Retinal pigment epithelial cell (primary cell): ENCODE results near the gene ITGA4.

Source experiments
- DNase-seq: peaks from one replicate; pipeline ENCODE4 v3.0.0-alpha.2; 2010; ENCODE audit warnings: low read depth
- H3K4me3 ChIP-seq: 2 replicates; pipeline ENCODE4 v1.5.1; 2011; ENCODE audit warnings: mild to moderate bottlenecking, low read length, control low read depth, moderate library complexity
- TF ChIP-seq, protein P1 (sequence below): conservative IDR thresholded peaks from 2 replicates; pipeline ENCODE4 v1.5.1; 2011; ENCODE audit warnings: low read depth, low read length, control low read depth, inconsistent platforms

ITGA4 gene

DNA sequence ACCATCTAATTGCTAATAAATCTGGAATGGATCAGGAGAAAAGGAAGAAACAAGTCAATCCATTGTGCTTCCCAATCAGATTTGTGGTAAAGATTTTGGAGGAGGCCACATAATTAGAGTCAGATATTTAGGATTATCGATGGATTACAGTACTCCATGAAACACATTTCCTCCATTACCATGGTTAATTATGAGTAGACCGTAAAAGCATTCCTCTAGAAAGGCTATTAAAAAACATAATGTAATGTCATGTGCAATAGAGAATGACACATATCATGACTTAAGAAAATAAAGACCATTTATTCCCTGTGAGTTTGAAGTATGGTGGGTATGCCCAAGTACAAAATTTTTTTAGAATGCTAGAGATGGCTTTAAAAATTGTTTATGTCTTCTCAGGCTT, 96.1 kb downstream of the ITGA4 start:
- no peak overlapping the region for H3K4me3 ChIP-seq
- peak; percentile 43 for DNase-seq
- TF ChIP-seq, protein P1, sequence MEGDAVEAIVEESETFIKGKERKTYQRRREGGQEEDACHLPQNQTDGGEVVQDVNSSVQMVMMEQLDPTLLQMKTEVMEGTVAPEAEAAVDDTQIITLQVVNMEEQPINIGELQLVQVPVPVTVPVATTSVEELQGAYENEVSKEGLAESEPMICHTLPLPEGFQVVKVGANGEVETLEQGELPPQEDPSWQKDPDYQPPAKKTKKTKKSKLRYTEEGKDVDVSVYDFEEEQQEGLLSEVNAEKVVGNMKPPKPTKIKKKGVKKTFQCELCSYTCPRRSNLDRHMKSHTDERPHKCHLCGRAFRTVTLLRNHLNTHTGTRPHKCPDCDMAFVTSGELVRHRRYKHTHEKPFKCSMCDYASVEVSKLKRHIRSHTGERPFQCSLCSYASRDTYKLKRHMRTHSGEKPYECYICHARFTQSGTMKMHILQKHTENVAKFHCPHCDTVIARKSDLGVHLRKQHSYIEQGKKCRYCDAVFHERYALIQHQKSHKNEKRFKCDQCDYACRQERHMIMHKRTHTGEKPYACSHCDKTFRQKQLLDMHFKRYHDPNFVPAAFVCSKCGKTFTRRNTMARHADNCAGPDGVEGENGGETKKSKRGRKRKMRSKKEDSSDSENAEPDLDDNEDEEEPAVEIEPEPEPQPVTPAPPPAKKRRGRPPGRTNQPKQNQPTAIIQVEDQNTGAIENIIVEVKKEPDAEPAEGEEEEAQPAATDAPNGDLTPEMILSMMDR: no peak

DNA sequence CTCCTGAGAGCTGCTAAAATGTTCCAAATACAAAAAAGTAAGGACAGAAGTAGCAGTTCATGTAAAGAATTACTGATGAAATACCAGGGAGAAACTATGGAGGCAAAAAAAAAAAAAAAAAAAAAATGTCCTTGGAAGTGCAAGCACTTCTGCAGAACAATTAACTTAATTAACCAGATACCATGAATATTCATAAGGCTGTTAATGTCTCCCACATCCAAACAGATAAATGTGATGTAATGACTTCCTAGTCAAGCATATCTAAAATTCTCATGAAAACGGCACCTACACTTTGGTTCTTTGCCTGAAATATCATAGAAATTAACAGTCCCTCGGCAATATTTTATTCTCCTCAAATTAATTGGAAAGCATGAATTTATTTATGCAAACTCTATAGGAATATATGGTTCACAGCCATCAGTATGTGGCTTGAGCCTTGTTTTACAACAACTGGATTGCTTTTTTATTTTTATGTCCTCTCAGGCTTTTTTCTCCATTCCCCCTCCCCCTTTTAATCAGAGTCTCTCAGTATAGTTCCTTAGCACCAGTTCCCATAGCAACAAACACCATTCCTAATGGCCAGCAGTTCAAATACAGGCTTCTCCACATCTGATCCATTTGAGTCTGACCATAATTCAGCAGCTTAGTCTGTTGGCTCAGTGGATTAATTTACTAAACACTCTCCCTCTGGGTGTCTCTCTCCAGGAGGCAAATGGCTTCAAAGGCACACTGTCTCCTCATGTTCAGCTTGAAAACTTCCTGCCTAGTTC, 97.1 kb downstream of the ITGA4 start:
- TF ChIP-seq, protein P1: no peak
- H3K4me3 ChIP-seq: no peak overlapping the region
- no peak for DNase-seq

DNA sequence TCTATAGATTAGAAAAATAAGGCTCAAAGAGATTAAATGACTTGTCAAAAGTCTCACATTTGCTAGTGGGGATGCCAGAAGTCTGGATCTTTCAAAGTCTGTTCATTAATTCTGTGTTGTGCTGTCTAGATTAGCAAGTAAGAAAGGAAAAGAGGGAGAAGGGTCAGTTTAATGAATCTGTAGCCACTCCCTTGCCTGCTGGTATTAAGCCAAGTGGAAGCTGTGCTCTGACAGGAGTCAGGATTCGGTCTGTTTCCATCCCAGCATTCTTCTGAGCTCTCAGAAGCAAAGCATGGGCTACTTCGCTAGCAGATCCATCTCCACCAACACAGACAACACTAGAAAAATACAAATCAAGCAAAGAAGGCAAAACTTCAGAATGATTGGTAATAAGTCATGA, 101.2 kb downstream of the ITGA4 start:
- TF ChIP-seq, protein P1: no peak
- no peak overlapping the region for H3K4me3 ChIP-seq
- DNase-seq: no peak

DNA sequence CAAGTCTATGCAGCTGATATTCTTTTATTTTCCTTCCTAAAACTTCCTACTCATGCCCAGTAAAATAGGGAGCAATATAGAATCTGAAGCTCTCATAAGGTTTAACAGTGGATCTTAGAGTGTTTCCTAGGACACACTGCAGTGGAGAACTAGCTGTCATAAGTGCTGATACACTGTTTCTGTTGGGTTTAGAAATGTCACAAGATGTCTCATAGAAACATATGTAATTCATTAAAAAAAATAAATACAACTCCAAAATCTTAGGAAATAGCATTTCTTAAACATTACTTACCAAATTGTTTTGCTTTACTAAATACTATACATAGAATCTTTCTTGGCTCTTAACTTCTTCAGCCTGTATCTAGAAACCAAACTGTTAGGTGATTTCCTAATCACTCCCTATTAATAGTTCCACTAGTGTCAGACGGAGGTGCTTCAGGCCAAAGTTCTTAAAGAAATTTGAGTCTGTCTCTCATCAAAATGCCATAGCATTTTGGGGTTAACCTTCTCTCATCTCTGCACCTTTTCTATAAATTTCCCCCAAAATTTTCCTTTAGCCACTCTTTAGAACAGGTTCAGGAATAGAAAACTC, 106.0 kb downstream of the ITGA4 start:
- no peak for DNase-seq
- TF ChIP-seq, protein P1: no peak
- H3K4me3 ChIP-seq: no peak overlapping the region

DNA sequence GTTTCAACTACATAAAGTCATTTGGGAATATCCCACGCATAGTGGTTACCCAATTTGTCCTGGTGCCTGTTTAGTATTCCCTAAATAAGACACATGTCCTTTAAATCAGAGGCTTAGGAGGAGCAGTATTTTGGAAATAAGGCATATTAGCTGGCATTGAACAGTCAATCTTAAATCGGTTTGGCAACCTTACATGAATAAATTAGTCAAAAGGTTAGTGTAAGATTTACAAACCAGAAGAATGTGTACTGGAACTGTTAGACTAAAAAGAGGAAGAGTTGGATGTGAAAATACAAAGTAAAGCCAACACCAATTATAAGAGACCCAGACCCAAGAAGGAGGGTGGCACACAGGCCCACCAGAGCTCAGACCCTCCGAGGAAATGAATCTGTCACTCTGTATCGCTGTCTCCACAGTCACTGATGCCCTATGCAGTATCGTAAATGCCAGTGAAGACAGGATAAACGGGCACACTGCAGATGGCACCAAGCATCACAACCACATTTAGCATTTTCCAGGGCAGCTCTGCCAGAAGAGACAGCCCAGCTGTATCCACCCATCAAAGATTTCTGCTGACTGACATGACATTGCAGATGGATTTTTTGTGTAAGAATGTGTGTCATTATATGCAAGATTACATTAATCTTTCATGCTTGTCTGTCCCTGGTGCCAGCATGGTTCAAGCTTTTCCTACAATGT, 109.3 kb downstream of the ITGA4 start:
- no peak for DNase-seq
- TF ChIP-seq, protein P1: no peak
- H3K4me3 ChIP-seq: no peak overlapping the region

DNA sequence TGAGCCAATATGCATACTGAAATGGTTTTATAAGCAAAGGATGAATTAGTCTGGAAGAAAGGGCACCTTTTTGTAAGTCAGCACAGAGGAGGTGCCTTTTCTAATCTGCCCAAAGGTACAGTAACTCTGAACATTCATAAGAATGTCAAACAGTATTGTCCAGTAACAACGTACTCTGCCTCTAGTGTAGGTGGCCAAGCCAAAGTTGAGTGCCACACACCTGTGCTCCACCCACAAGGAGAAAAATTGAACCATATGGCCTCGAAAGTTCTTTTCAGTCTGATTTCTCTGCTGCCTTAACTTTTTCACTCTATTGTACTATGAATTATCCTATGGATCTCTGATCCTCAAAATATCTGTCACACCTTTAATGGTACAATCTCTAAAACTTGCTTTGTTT, 112.9 kb downstream of the ITGA4 start:
- TF ChIP-seq, protein P1: no peak
- DNase-seq: no peak
- no peak overlapping the region for H3K4me3 ChIP-seq
